Omental fat pad (tissue), 4 donors: ENCODE data around the gene SH3D19. TPM values are rescaled to one million over a fixed set of nuclear protein-coding genes. Genes with fewer than 3 reads are reported as not detected.
A peak's percentile ranks its signal among the peaks of the same experiment; 100 is the strongest.

Experiments
- ATAC-seq: fragments of 150-250 bp; one replicate; pipeline ENCODE4 v1.9.1; 2016; ENCODE audit warnings: mild to moderate bottlenecking, moderate library complexity; ENCODE audit not compliant: low FRiP score
- DNase-seq: peaks from one replicate; pipeline ENCODE4 v3.0.0-alpha.2; 2019; ENCODE audit warnings: low spot score
- CTCF ChIP-seq, 3 donors: fragments of 450-650 bp; IDR thresholded peaks; one replicate each; pipeline ENCODE4 v1.5.1; 2016 to 2017; ENCODE audit warnings: antibody characterized with exemption in 3 of 3, mild to moderate bottlenecking in 3 of 3, moderate library complexity in 2 of 3
- total RNA-seq, 4 donors: library from RNA; depleted of rRNA; stranded (reverse); fragments of >200 nt; gene quantifications; one replicate each; pipeline ENCODE4 v1.1.0, GENCODE V29; 2016

Gene SH3D19
- total RNA-seq, 4 donors from 2014 or later, result 161 to 226 (median 191) TPM

DNA sequence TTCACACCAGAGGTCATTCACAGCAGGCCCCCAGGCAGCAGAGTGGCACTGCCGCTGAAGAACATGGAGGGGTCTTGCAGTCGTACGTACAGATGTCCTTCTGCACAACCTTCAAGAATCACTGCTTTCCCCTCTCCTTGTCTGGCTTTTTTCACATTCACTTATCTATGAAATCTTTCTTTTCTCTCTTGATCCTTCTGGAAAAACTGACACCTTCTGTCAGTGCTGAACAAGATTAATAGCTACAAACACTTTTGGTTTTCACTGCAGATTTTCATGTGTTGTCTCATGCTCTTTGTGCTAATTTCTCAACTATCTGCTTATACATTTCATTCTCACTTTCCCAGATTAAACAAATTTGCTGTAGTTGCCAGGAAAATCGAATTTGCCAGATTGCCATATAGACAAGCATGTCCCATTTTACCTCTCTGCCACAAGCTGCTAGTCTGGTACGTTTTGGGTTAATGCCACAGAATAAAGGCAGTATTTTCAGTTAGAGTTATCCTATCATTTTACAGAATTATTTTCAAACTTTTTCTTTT, 142.9 kb downstream of the SH3D19 start:
- no peak for TF ChIP-seq CTCF (IDR thresholded peaks at IDR 0.05)
- ATAC-seq (no peak), DNase-seq (no peak)

DNA sequence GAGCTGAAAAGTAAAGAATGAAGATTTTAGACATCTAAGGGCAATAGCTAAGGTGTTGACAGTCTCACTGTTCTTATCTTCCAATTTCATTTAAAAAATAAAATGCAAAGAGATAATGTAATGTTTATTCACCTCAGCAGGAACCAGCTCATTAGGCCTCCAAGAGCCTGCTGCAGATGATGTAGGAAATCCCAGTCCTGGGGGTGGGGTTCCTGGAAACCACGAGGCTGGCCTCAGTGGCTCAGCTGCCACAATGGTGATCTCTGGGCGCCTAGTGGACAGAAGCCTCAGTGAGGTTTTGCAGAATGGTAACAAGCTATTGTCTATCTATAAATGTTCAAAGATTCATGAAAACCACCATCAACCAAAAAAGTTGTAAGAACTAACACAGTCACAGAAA, 148.7 kb downstream of the SH3D19 start:
- ATAC-seq, result no peak

DNA sequence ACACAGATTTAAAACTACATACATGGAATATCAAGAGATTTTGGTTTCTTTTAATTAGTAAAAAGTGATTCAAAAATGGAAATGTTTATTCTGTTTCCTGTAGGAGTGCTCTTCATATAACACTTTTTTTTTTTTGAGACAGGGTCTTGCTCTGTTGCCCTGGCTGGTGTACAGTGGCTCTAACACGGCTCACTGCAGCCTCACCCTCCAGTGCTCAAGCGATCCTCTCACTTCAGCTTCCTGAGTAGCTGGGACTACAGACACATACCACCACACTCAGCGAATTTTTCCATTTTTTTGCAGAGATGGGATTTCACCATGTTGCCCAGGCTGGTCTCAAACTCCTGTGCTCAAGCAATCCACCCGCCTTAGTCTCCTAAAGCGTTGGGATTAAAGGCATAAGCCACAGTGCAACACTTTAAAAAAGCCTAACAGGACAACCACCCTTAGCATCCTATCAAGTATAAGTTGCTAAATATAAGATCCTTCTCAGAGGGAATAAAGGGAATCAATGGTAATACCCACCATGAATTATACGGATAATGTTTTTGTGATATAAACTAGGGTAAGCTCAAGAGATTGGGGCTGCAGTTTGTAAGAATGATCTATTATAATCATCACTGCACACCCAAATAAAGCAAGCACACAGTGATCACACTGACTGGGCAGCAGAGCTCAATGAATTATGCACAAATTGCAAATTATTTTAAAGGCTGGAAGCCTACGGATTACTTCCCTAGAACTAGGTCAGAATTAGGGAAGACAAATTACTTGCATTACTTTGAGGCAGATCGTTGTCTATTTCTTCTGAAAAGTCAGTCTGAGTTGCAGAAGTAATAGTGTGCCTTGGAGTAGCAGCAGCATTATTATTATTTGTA, 149.4 kb downstream of the SH3D19 start:
- DNase-seq (no peak), ATAC-seq (no peak)
- no peak for TF ChIP-seq CTCF (IDR thresholded peaks at IDR 0.05)

More for the DNA sequence above, 148.7 kb downstream of the SH3D19 start:
- no peak for TF ChIP-seq CTCF (IDR thresholded peaks at IDR 0.05)
- DNase-seq, result no peak

DNA sequence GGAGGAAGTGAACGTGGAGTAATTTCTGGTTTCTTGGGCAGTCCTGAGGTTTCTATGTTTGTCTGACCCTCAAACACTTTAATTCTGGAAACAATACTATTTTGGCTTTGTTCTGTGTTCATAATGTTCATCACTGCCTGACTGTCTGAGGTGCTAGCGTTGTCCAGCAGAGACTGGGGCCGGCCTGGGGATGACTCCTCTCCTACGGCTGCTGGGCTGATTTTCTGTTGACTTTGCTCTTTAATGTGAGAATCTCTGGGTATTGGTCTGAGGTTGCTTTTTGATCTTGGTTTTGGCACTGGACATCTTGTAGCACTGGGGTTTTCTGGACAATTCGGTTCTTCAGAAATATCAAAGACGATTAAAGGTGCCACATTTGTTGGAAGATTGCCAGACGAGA, 150.2 kb downstream of the SH3D19 start:
- no peak for DNase-seq
- ATAC-seq, result no peak
- TF ChIP-seq CTCF (IDR thresholded peaks at IDR 0.05), result no peak

DNA sequence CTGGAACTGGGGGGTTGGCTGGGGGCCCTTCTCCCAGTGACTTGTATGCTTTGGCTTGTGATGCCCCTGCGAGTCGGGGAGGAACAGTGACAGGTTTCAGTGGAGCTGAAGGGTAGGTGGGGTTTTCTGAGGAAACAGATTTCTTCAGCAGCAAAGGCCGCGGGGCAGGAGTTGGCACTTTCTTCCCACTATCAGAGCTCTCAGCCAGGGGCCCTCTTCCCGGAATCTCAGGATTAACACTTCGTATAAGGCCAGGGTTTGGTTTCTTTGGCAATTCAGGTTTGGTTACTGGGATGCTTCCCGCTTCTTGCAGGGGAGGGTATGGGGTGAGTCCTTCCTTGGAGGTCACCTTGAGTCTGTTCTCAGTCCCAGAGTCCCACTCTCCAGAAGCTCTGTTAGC, 150.6 kb downstream of the SH3D19 start:
- TF ChIP-seq CTCF (IDR thresholded peaks at IDR 0.05), result no peak
- ATAC-seq (no peak), DNase-seq (no peak)

DNA sequence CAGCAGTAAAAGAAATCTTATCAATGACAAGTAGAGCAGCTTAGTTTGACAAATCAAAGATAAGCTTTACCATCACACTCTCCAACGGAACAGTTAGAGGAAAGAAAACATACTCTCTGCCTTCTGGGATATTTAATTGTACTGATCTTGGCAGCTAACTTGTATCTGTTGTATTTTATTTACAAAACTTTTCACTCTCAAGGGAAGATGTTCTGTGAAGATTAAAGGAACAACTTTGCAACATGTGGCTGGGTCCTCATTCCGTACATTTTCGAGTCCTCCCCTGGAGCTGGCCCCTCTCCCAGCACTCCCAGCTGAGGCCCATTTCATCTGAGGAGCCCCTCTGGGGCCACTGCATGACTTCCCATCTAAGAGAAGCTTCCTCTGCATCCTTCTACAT, 151.5 kb downstream of the SH3D19 start:
- TF ChIP-seq CTCF (IDR thresholded peaks at IDR 0.05), result no peak
- ATAC-seq (peak; percentile 49), DNase-seq (no peak)

GRCh38 chr4:151169900-151170299, 155.5 kb downstream of the SH3D19 start:
- ATAC-seq (no peak), DNase-seq (no peak)
- no peak for TF ChIP-seq CTCF (IDR thresholded peaks at IDR 0.05)
